WTC11 (cell line): ENCODE data around the gene DNAJC18. TPM values are rescaled to one million over a fixed set of nuclear protein-coding genes. Genes with fewer than 3 reads are reported as not detected.

ENCODE experiments used
- ATAC-seq: fragments of 200-7000 bp; cut with Tn5 transposase; 2 replicates; pipeline ENCODE4 v1.10.0; 2021; ENCODE audit warnings: mild to moderate bottlenecking, moderate library complexity
- CTCF ChIA-PET: fragments of 300-600 bp; sonication (Branson Sonifier 250); formaldehyde crosslinking; loops from one replicate; lab custom pipeline; 2021; ENCODE audit warnings: antibody characterized with exemption; lab: Charles Lee
- POLR2A ChIA-PET: fragments of 350-600 bp; sonication (Branson Sonifier 250); formaldehyde crosslinking; loops from one replicate; lab custom pipeline; 2021; ENCODE audit warnings: antibody characterized with exemption; lab: Charles Lee
- DNase-seq: peaks from one replicate; pipeline ENCODE4 v3.0.0; 2021; ENCODE audit warnings: low spot score
- H3K27ac Mint-ChIP-seq: 2 replicates; pipeline ENCODE4 v1.8.0; 2021; ENCODE audit warnings: mixed read lengths
- H3K27me3 Mint-ChIP-seq: 2 replicates; pipeline ENCODE4 v1.8.0; 2021; ENCODE audit warnings: low read depth, mild to moderate bottlenecking, moderate library complexity, mixed read lengths
- H3K36me3 Mint-ChIP-seq: 2 replicates; pipeline ENCODE4 v1.8.0; 2021; ENCODE audit warnings: mixed read lengths
- H3K4me1 Mint-ChIP-seq: 2 replicates; pipeline ENCODE4 v1.8.0; 2022; ENCODE audit warnings: mixed read lengths
- H3K4me3 Mint-ChIP-seq: 2 replicates; pipeline ENCODE4 v1.8.0; 2021; ENCODE audit warnings: mild to moderate bottlenecking, moderate library complexity, mixed read lengths
- H3K9me3 Mint-ChIP-seq: 2 replicates; pipeline ENCODE4 v1.8.0; 2021; ENCODE audit warnings: mixed read lengths
- CREM ChIP-seq: sonication (generic); formaldehyde crosslinking; IDR thresholded peaks from 2 replicates; pipeline ENCODE4 v1.8.1; 2022; ENCODE audit warnings: mild to moderate bottlenecking, missing genetic modification reagents, moderate library complexity
- E2F5 ChIP-seq: sonication (generic); formaldehyde crosslinking; IDR thresholded peaks from 2 replicates; pipeline ENCODE4 v1.8.1; 2022; ENCODE audit warnings: mild to moderate bottlenecking, moderate library complexity, missing genetic modification reagents
- FOXP1 ChIP-seq: sonication (generic); formaldehyde crosslinking; IDR thresholded peaks from 2 replicates; pipeline ENCODE4 v1.8.0; 2022; ENCODE audit warnings: missing genetic modification reagents, mild to moderate bottlenecking, moderate library complexity, borderline replicate concordance
- HMGA2 ChIP-seq: fragments of 250-450 bp; sonication (Bioruptor Pico); IDR thresholded peaks from 2 replicates; pipeline ENCODE4 v1.4.0; 2021; ENCODE audit warnings: mild to moderate bottlenecking, moderate library complexity
- MXD4 ChIP-seq: fragments of 250-450 bp; sonication (Bioruptor Pico); IDR thresholded peaks from 2 replicates; pipeline ENCODE4 v1.8.0; 2021; ENCODE audit warnings: mild to moderate bottlenecking, moderate library complexity, borderline replicate concordance
- NFYB ChIP-seq: sonication (generic); formaldehyde crosslinking; conservative IDR thresholded peaks from 2 replicates; pipeline ENCODE4 v1.8.0; 2022; ENCODE audit warnings: low read depth, missing genetic modification reagents
- NR1H2 ChIP-seq: sonication (generic); formaldehyde crosslinking; IDR thresholded peaks from 2 replicates; pipeline ENCODE4 v1.9.0; 2021; ENCODE audit warnings: mild to moderate bottlenecking, moderate library complexity, missing genetic modification reagents
- TEAD4 ChIP-seq: sonication (generic); formaldehyde crosslinking; IDR thresholded peaks from 2 replicates; pipeline ENCODE4 v1.8.0; 2022; ENCODE audit warnings: mild to moderate bottlenecking, missing genetic modification reagents
- ZNF219 ChIP-seq: sonication (generic); formaldehyde crosslinking; IDR thresholded peaks from 2 replicates; pipeline ENCODE4 v1.8.0; 2023; ENCODE audit warnings: missing genetic modification reagents, mild to moderate bottlenecking, borderline replicate concordance
- ZNF512 ChIP-seq: sonication (generic); formaldehyde crosslinking; IDR thresholded peaks from 2 replicates; pipeline ENCODE4 v1.8.1; 2022; ENCODE audit warnings: missing genetic modification reagents, borderline replicate concordance
- total RNA-seq: library from RNA; stranded (reverse); gene quantifications from 3 replicates; pipeline ENCODE4 v1.2.3, GENCODE V29; 2021
- TF ChIP-seq, protein P1 (sequence below): fragments of 250-450 bp; sonication (Bioruptor Pico); IDR thresholded peaks from 2 replicates; pipeline ENCODE4 v1.9.0; 2021; ENCODE audit warnings: mild to moderate bottlenecking
- TF ChIP-seq, protein P2 (sequence below): fragments of 250-450 bp; sonication (Bioruptor Pico); conservative IDR thresholded peaks from 2 replicates; pipeline ENCODE4 v1.9.0; 2021; ENCODE audit warnings: mild to moderate bottlenecking
- TF ChIP-seq, protein P3 (sequence below): fragments of 250-450 bp; sonication (Bioruptor Pico); IDR thresholded peaks from 2 replicates; pipeline ENCODE4 v1.9.0; 2021; ENCODE audit warnings: mild to moderate bottlenecking, borderline replicate concordance
- TF ChIP-seq, protein P4 (sequence below): fragments of 250-450 bp; sonication (Bioruptor Pico); IDR thresholded peaks from 2 replicates; pipeline ENCODE4 v1.8.0; 2021; ENCODE audit warnings: mild to moderate bottlenecking

DNAJC18 gene
- total RNA-seq, 1 experiment from 2014 or later = 23.7 TPM

- CTCF ChIA-PET = no interaction called here
- ATAC-seq (no peak), DNase-seq (no peak)
- Mint-ChIP-seq H3K36me3 (no peaks in the 10 kb centered on the region), H3K9me3 (no peaks in the 10 kb centered on the region), H3K27me3 (peaks cover 4% of the 10 kb centered on the region; the same call in 1 of the 2 replicates), H3K4me1 (peaks cover 11% of the 10 kb centered on the region), H3K27ac (no peak overlapping the region), H3K4me3 (no peak overlapping the region)
- POLR2A ChIA-PET = interaction anchor here (0.6 kb wide), 1 partner anchor 98 kb away, joined by 3 read pairs; no protein-coding TSS in a partner anchor
- TF ChIP-seq NFYB (CRISPR knock-in tag) (no peak), E2F5 (CRISPR knock-in tag) (no peak), CREM (CRISPR knock-in tag) (no peak), HMGA2 (CRISPR knock-in tag) (no peak), MXD4 (CRISPR knock-in tag) (no peak), TEAD4 (CRISPR knock-in tag) (no peak), NR1H2 (CRISPR knock-in tag) (no peak), ZNF219 (CRISPR knock-in tag) (no peak), ZNF512 (no peak), FOXP1 (CRISPR knock-in tag) (no peak)
- TF ChIP-seq, protein P1, sequence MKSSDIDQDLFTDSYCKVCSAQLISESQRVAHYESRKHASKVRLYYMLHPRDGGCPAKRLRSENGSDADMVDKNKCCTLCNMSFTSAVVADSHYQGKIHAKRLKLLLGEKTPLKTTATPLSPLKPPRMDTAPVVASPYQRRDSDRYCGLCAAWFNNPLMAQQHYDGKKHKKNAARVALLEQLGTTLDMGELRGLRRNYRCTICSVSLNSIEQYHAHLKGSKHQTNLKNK = no peak
- TF ChIP-seq, protein P2, sequence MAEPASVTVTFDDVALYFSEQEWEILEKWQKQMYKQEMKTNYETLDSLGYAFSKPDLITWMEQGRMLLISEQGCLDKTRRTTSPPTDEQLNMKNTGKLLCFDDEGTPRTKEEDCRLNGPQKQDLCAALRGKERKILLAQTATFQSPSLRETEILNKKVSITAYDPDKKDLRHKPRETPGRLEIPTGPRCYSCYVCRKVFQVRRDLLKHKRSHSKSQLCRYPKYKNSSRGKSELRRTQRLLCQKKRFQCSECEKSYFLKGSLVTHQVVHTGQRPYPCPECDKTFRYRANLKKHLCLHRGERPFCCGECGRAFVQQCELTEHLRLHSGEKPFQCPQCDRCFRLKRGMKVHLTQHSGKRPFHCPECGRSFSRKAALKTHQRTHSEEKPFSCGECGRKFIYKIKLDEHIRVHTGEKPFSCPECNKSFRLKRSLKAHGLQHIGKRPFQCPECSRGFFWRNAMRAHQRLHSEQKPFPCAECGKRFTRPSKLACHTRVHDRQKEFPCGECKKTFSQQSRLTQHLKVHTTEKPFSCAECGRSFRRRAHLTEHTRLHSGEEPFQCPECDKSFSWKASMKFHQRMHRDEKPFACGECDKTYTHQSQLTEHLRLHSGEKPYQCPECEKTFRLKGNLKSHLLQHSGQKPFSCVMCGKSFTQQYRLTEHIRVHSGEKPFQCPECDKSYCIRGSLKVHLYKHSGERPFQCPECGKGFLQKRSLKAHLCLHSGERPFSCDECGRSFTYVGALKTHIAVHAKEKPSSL (CRISPR knock-in tag) = no peak
- TF ChIP-seq, protein P3, sequence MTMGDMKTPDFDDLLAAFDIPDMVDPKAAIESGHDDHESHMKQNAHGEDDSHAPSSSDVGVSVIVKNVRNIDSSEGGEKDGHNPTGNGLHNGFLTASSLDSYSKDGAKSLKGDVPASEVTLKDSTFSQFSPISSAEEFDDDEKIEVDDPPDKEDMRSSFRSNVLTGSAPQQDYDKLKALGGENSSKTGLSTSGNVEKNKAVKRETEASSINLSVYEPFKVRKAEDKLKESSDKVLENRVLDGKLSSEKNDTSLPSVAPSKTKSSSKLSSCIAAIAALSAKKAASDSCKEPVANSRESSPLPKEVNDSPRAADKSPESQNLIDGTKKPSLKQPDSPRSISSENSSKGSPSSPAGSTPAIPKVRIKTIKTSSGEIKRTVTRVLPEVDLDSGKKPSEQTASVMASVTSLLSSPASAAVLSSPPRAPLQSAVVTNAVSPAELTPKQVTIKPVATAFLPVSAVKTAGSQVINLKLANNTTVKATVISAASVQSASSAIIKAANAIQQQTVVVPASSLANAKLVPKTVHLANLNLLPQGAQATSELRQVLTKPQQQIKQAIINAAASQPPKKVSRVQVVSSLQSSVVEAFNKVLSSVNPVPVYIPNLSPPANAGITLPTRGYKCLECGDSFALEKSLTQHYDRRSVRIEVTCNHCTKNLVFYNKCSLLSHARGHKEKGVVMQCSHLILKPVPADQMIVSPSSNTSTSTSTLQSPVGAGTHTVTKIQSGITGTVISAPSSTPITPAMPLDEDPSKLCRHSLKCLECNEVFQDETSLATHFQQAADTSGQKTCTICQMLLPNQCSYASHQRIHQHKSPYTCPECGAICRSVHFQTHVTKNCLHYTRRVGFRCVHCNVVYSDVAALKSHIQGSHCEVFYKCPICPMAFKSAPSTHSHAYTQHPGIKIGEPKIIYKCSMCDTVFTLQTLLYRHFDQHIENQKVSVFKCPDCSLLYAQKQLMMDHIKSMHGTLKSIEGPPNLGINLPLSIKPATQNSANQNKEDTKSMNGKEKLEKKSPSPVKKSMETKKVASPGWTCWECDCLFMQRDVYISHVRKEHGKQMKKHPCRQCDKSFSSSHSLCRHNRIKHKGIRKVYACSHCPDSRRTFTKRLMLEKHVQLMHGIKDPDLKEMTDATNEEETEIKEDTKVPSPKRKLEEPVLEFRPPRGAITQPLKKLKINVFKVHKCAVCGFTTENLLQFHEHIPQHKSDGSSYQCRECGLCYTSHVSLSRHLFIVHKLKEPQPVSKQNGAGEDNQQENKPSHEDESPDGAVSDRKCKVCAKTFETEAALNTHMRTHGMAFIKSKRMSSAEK (CRISPR knock-in tag) = no peak
- TF ChIP-seq, protein P4, sequence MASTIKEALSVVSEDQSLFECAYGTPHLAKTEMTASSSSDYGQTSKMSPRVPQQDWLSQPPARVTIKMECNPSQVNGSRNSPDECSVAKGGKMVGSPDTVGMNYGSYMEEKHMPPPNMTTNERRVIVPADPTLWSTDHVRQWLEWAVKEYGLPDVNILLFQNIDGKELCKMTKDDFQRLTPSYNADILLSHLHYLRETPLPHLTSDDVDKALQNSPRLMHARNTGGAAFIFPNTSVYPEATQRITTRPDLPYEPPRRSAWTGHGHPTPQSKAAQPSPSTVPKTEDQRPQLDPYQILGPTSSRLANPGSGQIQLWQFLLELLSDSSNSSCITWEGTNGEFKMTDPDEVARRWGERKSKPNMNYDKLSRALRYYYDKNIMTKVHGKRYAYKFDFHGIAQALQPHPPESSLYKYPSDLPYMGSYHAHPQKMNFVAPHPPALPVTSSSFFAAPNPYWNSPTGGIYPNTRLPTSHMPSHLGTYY = no peak
Observed at GRCh38 chr5:139446956-139447779, 7.8 kb upstream of the DNAJC18 start.
